ENCODE data around the gene MYRFL. TPM values are rescaled to one million over a fixed set of nuclear protein-coding genes. Genes with fewer than 3 reads are reported as not detected.

MYRFL gene
- total RNA-seq, 2 donors from 2014 or later, result 0.27 TPM; not detected in 1

GRCh38 chr12:69998011-69998410, 173.0 kb downstream of the MYRFL start:
- Histone ChIP-seq H3K4me3 (no peak overlapping the region), H3K4me1 (replicated peaks) (no peaks in the 10 kb centered on the region), H3K27ac (no peak overlapping the region), H3K27me3 (replicated peaks; ENCODE audit: insufficient read depth) (no peaks in the 10 kb centered on the region), H3K36me3 (no peaks in the 10 kb centered on the region), H3K9me3 (no peaks in the 10 kb centered on the region)
- intact Hi-C loops (cut with DNase I), result no loop called here
- TF ChIP-seq POLR2AphosphoS5 (IDR thresholded peaks at IDR 0.05) (no peak), POLR2A (IDR thresholded peaks at IDR 0.05) (no peak), CTCF (IDR thresholded peaks at IDR 0.05) (no peak)
- no peak for DNase-seq (ENCODE audit: low spot score)
- 95% methylated on average over 11 of the region's 11 CpGs for WGBS

- Histone ChIP-seq H3K27ac (no peak overlapping the region), H3K9me3 (no peaks in the 10 kb centered on the region), H3K36me3 (no peaks in the 10 kb centered on the region), H3K4me3 (no peak overlapping the region), H3K4me1 (replicated peaks) (no peaks in the 10 kb centered on the region), H3K27me3 (replicated peaks; ENCODE audit: insufficient read depth) (no peaks in the 10 kb centered on the region)
- intact Hi-C loops (cut with DNase I), result no loop called here
- WGBS, result 94% methylated on average over 2 of the region's 2 CpGs
- no peak for TF ChIP-seq CTCF (IDR thresholded peaks at IDR 0.05)
- no peak for TF ChIP-seq POLR2AphosphoS5 (IDR thresholded peaks at IDR 0.05)
- TF ChIP-seq POLR2A (IDR thresholded peaks at IDR 0.05), result no peak
- no peak for DNase-seq (ENCODE audit: low spot score)
These were observed 173.9 kb downstream of the MYRFL start for GRCh38 chr12:69998922-69999321.

GRCh38 chr12:69999561-69999960, 174.5 kb downstream of the MYRFL start:
- H3K4me3 ChIP-seq, result no peak overlapping the region
- intact Hi-C loops (cut with DNase I), result no loop called here
- no peaks in the 10 kb centered on the region for H3K4me1 ChIP-seq (replicated peaks)
- no peaks in the 10 kb centered on the region for H3K36me3 ChIP-seq
- H3K27me3 ChIP-seq (replicated peaks; ENCODE audit: insufficient read depth), result no peaks in the 10 kb centered on the region
- H3K27ac ChIP-seq, result no peak overlapping the region
- 88% methylated on average over 3 of the region's 3 CpGs for WGBS
- no peak for DNase-seq (ENCODE audit: low spot score)
- no peaks in the 10 kb centered on the region for H3K9me3 ChIP-seq
- TF ChIP-seq CTCF (IDR thresholded peaks at IDR 0.05) (no peak), POLR2AphosphoS5 (IDR thresholded peaks at IDR 0.05) (no peak), POLR2A (IDR thresholded peaks at IDR 0.05) (no peak)

- no peak for TF ChIP-seq CTCF (IDR thresholded peaks at IDR 0.05)
- TF ChIP-seq POLR2A (IDR thresholded peaks at IDR 0.05), result no peak
- no peak for TF ChIP-seq POLR2AphosphoS5 (IDR thresholded peaks at IDR 0.05)
- 69% methylated on average over 3 of the region's 3 CpGs for WGBS
- H3K4me1 ChIP-seq (replicated peaks), result no peaks in the 10 kb centered on the region
- DNase-seq (ENCODE audit: low spot score), result no peak
- no peak overlapping the region for H3K27ac ChIP-seq
- no peaks in the 10 kb centered on the region for H3K27me3 ChIP-seq (replicated peaks; ENCODE audit: insufficient read depth)
- H3K4me3 ChIP-seq, result no peak overlapping the region
- no peaks in the 10 kb centered on the region for H3K9me3 ChIP-seq
- no peaks in the 10 kb centered on the region for H3K36me3 ChIP-seq
- intact Hi-C loops (cut with DNase I), result no loop called here
These were observed 177.3 kb downstream of the MYRFL start for GRCh38 chr12:70002097-70002911.

- intact Hi-C loops (cut with DNase I), result no loop called here
- H3K36me3 ChIP-seq, result no peaks in the 10 kb centered on the region
- no peak for DNase-seq (ENCODE audit: low spot score)
- H3K4me1 ChIP-seq (replicated peaks), result no peaks in the 10 kb centered on the region
- 61% methylated on average over 6 of the region's 6 CpGs for WGBS
- H3K4me3 ChIP-seq, result no peak overlapping the region
- TF ChIP-seq POLR2AphosphoS5 (IDR thresholded peaks at IDR 0.05) (no peak), CTCF (IDR thresholded peaks at IDR 0.05) (no peak), POLR2A (IDR thresholded peaks at IDR 0.05) (no peak)
- no peaks in the 10 kb centered on the region for H3K9me3 ChIP-seq
- H3K27me3 ChIP-seq (replicated peaks; ENCODE audit: insufficient read depth), result no peaks in the 10 kb centered on the region
- H3K27ac ChIP-seq, result no peak overlapping the region
These were observed 177.9 kb downstream of the MYRFL start for GRCh38 chr12:70002912-70003255.
